Measurements from ENCODE around the gene ATP6V1E1. TPM values are rescaled to one million over a fixed set of nuclear protein-coding genes. Genes with fewer than 3 reads are reported as not detected.
"Not testable (repeated sequence)": the region's sequence is repeated elsewhere in the genome, so short reads cannot be mapped to it uniquely, and the experiment has no call there.

Gene ATP6V1E1
- total and polyA plus RNA-seq, 4 donors, result 93.0 to 163 (median 127) TPM

DNA sequence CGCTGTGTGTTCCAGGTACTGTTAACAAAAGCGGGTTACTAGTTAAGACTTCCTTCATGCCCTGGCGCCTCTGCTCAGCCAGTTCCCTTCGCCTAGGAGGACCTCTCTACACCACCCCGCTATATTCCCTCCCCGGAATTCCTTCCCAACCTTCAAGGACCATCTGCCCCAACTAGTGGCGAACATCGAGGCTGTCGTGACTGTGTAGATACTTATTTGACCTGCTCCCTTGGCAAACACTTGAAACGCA lies 9.6 kb upstream of the ATP6V1E1 start:
- peak overlapping the region; percentile 44 to 55 for H3K4me3 ChIP-seq (ENCODE audit: low read length in 2 of 2)
- no peaks in the 10 kb centered on the region for H3K4me1 ChIP-seq (ENCODE audit: control insufficient read depth in 1 of 2, insufficient read depth in 2 of 2, low read length in 2 of 2)
- peak overlapping the region; percentile 64 to 97 for H3K27ac ChIP-seq (ENCODE audit: low read depth in 1 of 2, low read length in 2 of 2)
- 0 to 1% methylated on average over 10 of the region's 10 CpGs for WGBS, 2 donors
- no peaks in the 10 kb centered on the region for H3K9me3 ChIP-seq (ENCODE audit: control insufficient read depth, low read length)
- ATAC-seq (ENCODE audit: low FRiP score), result peak; percentile 77
- H3K27me3 ChIP-seq (ENCODE audit: control insufficient read depth in 1 of 2, insufficient read depth in 2 of 2, low read length in 1 of 2), result no peaks in the 10 kb centered on the region
- intact Hi-C loops (cut with DNase I), result loop anchor here in 1 of 2 donors (5.0 kb wide), 1 partner anchor 466 kb away; no protein-coding TSS in a partner anchor
- H3K36me3 ChIP-seq (ENCODE audit: control insufficient read depth in 1 of 2, insufficient read depth in 2 of 2, low read length in 1 of 2), result no peaks in the 10 kb centered on the region
- DNase-seq, result no peak

DNA sequence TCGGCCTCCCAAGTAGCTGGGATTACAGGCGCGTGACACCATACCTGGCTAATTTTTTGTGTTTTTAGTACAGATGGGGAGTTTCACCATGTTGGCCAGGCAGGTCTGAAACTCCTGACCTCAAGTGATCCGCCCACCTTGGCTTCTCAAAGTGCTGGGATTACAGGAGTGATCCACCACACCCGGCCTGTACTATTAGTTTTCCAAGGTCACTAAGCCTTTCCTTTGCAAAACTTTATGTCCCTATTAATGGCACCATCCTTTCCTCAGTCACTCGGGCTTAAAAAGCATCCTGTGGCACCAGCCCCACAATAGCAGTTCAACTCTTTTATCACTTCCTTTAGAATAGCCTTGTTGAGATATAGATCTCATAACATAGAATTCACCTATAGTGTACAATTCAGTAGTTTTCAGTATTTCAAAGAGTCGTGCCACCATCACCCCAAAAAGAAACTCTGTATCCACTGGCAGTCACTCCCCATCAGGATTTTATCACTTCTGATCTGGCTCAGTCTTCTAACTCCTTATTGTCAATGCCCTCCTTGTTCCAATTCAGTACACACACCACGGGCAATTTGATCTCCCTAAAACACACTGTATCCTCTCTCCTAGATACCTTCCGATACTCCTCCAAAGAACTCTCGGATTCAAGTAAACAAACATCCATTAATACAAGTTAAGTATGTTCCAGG lies 9.1 kb upstream of the ATP6V1E1 start:
- ATAC-seq (ENCODE audit: low FRiP score), result no peak
- WGBS, 2 donors, result 51 to 52% methylated on average over 10 of the region's 10 CpGs
- DNase-seq, result no peak

DNA sequence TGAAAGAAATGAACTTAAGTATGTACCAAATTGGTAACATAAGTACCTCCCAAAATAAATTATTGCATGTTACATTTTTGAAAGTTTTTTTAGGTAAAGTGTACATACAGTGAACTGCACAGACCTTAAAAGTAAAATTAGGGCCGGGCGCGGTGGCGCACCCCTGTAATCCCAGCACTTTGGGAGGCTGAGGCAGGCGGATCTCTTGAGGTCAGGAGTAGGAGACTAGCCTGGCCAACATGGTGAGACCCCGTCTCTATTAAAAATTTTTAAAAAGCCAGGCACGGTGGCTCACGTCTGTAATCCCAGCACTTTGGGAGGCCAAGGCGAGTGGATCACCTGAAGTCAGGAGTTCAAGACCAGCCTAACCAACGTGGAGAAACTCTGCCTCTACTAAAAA lies 8.3 kb upstream of the ATP6V1E1 start:
- not testable (repeated sequence) for H3K4me3 ChIP-seq (ENCODE audit: low read length in 2 of 2); H3K4me1 ChIP-seq (ENCODE audit: control insufficient read depth in 1 of 2, insufficient read depth in 2 of 2, low read length in 2 of 2); H3K9me3 ChIP-seq (ENCODE audit: control insufficient read depth, low read length); ATAC-seq (ENCODE audit: low FRiP score); DNase-seq; H3K27ac ChIP-seq (ENCODE audit: low read depth in 1 of 2, low read length in 2 of 2); H3K36me3 ChIP-seq (ENCODE audit: control insufficient read depth in 1 of 2, insufficient read depth in 2 of 2, low read length in 1 of 2); H3K27me3 ChIP-seq (ENCODE audit: control insufficient read depth in 1 of 2, insufficient read depth in 2 of 2, low read length in 1 of 2)
- 87 to 88% methylated on average over 10 of the region's 10 CpGs for WGBS, 2 donors
- intact Hi-C loops (cut with DNase I), result loop anchor here in 1 of 2 donors (5.0 kb wide), 1 partner anchor 465 kb away; no protein-coding TSS in a partner anchor

More for the DNA sequence above, 9.1 kb upstream of the ATP6V1E1 start:
- Histone ChIP-seq H3K4me1 (ENCODE audit: control insufficient read depth in 1 of 2, insufficient read depth in 2 of 2, low read length in 2 of 2) (no peaks in the 10 kb centered on the region), H3K4me3 (ENCODE audit: low read length in 2 of 2) (peak overlapping the region in 1 of 2 donors; percentile 44), H3K27ac (ENCODE audit: low read depth in 1 of 2, low read length in 2 of 2) (peak overlapping the region; percentile 64 to 97), H3K36me3 (ENCODE audit: control insufficient read depth in 1 of 2, insufficient read depth in 2 of 2, low read length in 1 of 2) (no peaks in the 10 kb centered on the region), H3K27me3 (ENCODE audit: control insufficient read depth in 1 of 2, insufficient read depth in 2 of 2, low read length in 1 of 2) (no peaks in the 10 kb centered on the region), H3K9me3 (ENCODE audit: control insufficient read depth, low read length) (no peaks in the 10 kb centered on the region)
- intact Hi-C loops (cut with DNase I), result loop anchor here in 1 of 2 donors (5.0 kb wide), 1 partner anchor 465 kb away; no protein-coding TSS in a partner anchor

DNA sequence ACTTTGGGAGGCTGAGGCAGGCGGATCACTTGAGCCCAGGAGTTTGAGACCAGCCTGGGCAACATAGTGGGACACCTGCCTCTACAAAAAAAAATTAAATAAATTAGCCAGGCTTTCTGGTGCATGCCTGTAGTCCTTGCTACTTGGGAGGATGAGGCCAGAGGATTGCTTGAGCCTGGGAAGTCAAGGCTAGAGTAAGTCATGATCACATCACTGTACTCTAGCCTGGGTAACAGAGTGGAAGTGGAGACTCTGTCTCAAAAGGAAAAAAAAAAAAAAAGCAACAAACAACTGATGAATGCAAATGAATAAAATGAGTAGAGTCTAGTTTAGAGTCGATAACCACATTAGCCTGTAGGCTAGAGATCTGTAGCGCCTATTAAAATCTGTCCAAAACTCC lies 6.1 kb upstream of the ATP6V1E1 start:
- Histone ChIP-seq H3K4me1 (ENCODE audit: control insufficient read depth in 1 of 2, insufficient read depth in 2 of 2, low read length in 2 of 2) (no peaks in the 10 kb centered on the region), H3K36me3 (ENCODE audit: control insufficient read depth in 1 of 2, insufficient read depth in 2 of 2, low read length in 1 of 2) (no peaks in the 10 kb centered on the region), H3K27me3 (ENCODE audit: control insufficient read depth in 1 of 2, insufficient read depth in 2 of 2, low read length in 1 of 2) (no peaks in the 10 kb centered on the region), H3K27ac (ENCODE audit: low read depth in 1 of 2, low read length in 2 of 2) (no peak overlapping the region), H3K4me3 (ENCODE audit: low read length in 2 of 2) (no peak overlapping the region), H3K9me3 (ENCODE audit: control insufficient read depth, low read length) (no peaks in the 10 kb centered on the region)
- ATAC-seq (ENCODE audit: low FRiP score) (no peak), DNase-seq (no peak)
- intact Hi-C loops (cut with DNase I), result loop anchor here in 1 of 2 donors (5.0 kb wide), 1 partner anchor 462 kb away; no protein-coding TSS in a partner anchor
- 82 to 92% methylated on average over 3 of the region's 3 CpGs for WGBS, 2 donors

DNA sequence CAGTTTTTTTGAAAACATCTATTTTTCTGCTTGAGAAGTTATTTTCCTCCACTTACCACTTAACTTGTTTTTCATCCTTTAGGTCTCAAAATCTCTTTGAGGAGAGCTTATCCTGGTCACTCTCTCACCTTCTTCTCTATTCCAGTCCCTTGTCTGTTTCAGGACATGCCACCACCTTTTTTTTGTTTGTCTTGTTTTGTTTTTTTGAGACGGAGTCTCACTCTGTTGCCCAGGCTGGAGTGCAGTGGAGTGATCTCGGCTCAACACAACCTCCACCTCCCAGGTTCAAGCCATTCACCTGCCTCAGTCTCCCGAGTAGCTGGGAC lies 5.4 kb upstream of the ATP6V1E1 start:
- Histone ChIP-seq H3K4me1 (ENCODE audit: control insufficient read depth in 1 of 2, insufficient read depth in 2 of 2, low read length in 2 of 2) (no peaks in the 10 kb centered on the region), H3K36me3 (ENCODE audit: control insufficient read depth in 1 of 2, insufficient read depth in 2 of 2, low read length in 1 of 2) (no peaks in the 10 kb centered on the region), H3K27ac (ENCODE audit: low read depth in 1 of 2, low read length in 2 of 2) (no peak overlapping the region), H3K27me3 (ENCODE audit: control insufficient read depth in 1 of 2, insufficient read depth in 2 of 2, low read length in 1 of 2) (no peaks in the 10 kb centered on the region), H3K9me3 (ENCODE audit: control insufficient read depth, low read length) (no peaks in the 10 kb centered on the region), H3K4me3 (ENCODE audit: low read length in 2 of 2) (no peak overlapping the region)
- 86 to 90% methylated on average over 3 of the region's 3 CpGs for WGBS, 2 donors
- ATAC-seq (ENCODE audit: low FRiP score) (no peak), DNase-seq (no peak)
- intact Hi-C loops (cut with DNase I), result no loop called here

DNA sequence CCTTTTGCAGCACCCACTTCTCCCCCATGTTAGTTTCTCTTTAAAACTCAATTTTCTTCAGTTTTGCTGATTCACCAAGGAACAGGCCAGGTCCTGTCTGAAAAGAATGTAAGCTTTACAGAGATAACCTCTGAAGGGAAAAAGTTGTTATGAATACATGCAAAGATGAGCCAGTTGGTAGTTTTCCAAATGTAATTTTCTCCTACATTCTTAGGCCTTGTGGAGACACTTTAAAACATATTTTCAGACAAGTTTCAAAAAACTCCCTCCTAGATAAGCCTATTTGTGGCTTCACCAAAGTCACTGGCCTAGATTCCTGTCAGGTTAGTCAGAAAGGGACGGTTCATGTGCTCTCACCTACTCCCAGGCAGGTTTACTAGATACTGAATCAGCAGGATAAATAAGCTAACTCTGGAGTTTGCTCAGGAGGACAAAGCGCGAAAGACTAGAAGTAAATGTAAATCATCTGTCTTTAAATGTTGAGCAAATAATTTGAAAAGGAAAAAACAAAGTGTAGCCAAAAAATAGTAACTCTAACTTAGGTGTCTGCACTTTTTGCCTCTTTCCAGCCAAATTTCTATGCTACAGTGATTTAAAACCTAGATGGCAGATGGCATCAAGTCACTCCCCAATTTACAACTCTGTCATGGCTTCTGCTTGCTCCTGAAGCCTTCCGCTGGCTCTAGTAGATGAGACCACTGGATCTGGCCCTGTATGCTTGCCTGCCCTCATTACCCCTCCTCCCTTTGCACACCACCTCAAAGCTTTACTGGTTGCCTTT lies 4.9 kb upstream of the ATP6V1E1 start:
- DNase-seq, result no peak
- no peaks in the 10 kb centered on the region for H3K36me3 ChIP-seq (ENCODE audit: control insufficient read depth in 1 of 2, insufficient read depth in 2 of 2, low read length in 1 of 2)
- H3K9me3 ChIP-seq (ENCODE audit: control insufficient read depth, low read length), result no peaks in the 10 kb centered on the region
- 89 to 90% methylated on average over 4 of the region's 4 CpGs for WGBS, 2 donors
- no peaks in the 10 kb centered on the region for H3K4me1 ChIP-seq (ENCODE audit: control insufficient read depth in 1 of 2, insufficient read depth in 2 of 2, low read length in 2 of 2)
- H3K4me3 ChIP-seq (ENCODE audit: low read length in 2 of 2), result no peak overlapping the region
- H3K27ac ChIP-seq (ENCODE audit: low read depth in 1 of 2, low read length in 2 of 2), result no peak overlapping the region
- H3K27me3 ChIP-seq (ENCODE audit: control insufficient read depth in 1 of 2, insufficient read depth in 2 of 2, low read length in 1 of 2), result no peaks in the 10 kb centered on the region
- intact Hi-C loops (cut with DNase I), result no loop called here
- ATAC-seq (ENCODE audit: low FRiP score), result no peak

DNA sequence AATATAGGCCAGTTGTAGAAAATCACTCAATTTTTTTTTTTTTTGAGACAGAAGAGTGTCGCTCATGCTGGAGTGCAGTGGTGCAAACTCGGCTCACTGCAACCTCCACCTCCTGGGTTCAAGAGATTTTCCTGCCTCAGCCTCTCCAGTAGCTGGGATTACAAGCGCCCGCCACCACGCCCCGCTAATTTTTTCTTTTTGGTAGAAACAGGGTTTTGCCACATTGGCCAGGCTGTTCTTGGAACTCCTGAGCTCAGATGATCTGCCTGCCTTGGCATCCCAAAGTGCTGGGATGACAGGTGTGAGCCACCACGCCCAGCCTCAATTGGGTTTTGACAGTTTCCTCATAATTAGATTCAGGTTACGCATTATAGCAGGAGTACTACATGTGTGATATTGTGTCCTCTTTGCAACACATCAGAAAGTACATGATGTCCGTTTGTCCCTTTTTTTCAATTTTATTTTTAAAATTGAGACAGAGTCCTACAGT lies 2.6 kb upstream of the ATP6V1E1 start:
- WGBS, 2 donors, result 93% methylated on average over 9 of the region's 9 CpGs
- intact Hi-C loops (cut with DNase I), result no loop called here
- ATAC-seq (ENCODE audit: low FRiP score), result no peak

DNA sequence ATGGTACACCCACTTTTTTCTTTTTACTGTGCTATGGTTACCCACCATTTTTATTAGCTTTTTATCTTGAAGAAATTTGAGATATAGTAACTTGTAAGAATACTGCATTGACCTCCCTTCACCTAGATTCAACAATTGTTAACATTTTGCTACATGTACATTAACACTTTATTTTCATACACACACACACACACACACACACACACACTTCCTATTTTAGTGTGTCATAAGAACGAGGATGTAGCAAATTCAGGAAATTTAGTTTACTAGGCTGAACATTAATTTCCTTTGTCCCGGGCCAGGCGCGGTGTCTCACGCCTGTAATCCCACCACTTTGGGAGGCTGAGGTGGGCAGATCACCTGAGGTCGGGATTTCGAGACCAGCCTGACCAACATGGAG lies 1.1 kb upstream of the ATP6V1E1 start:
- Histone ChIP-seq H3K4me1 (ENCODE audit: control insufficient read depth in 1 of 2, insufficient read depth in 2 of 2, low read length in 2 of 2) (no peaks in the 10 kb centered on the region), H3K27ac (ENCODE audit: low read depth in 1 of 2, low read length in 2 of 2) (no peak overlapping the region), H3K4me3 (ENCODE audit: low read length in 2 of 2) (no peak overlapping the region), H3K36me3 (ENCODE audit: control insufficient read depth in 1 of 2, insufficient read depth in 2 of 2, low read length in 1 of 2) (no peaks in the 10 kb centered on the region), H3K27me3 (ENCODE audit: control insufficient read depth in 1 of 2, insufficient read depth in 2 of 2, low read length in 1 of 2) (no peaks in the 10 kb centered on the region), H3K9me3 (ENCODE audit: control insufficient read depth, low read length) (no peaks in the 10 kb centered on the region)
- ATAC-seq (ENCODE audit: low FRiP score) (no peak), DNase-seq (no peak)
- intact Hi-C loops (cut with DNase I), result loop anchor here in 1 of 2 donors (5.0 kb wide), 1 partner anchor 457 kb away; no protein-coding TSS in a partner anchor
- WGBS, 2 donors, result 84 to 92% methylated on average over 7 of the region's 7 CpGs

More for the DNA sequence above, 2.6 kb upstream of the ATP6V1E1 start:
- H3K27me3 ChIP-seq (ENCODE audit: control insufficient read depth in 1 of 2, insufficient read depth in 2 of 2, low read length in 1 of 2), result no peaks in the 10 kb centered on the region
- DNase-seq, result no peak
- no peaks in the 10 kb centered on the region for H3K4me1 ChIP-seq (ENCODE audit: control insufficient read depth in 1 of 2, insufficient read depth in 2 of 2, low read length in 2 of 2)
- H3K36me3 ChIP-seq (ENCODE audit: control insufficient read depth in 1 of 2, insufficient read depth in 2 of 2, low read length in 1 of 2), result no peaks in the 10 kb centered on the region
- no peak overlapping the region for H3K4me3 ChIP-seq (ENCODE audit: low read length in 2 of 2)
- no peak overlapping the region for H3K27ac ChIP-seq (ENCODE audit: low read depth in 1 of 2, low read length in 2 of 2)
- no peaks in the 10 kb centered on the region for H3K9me3 ChIP-seq (ENCODE audit: control insufficient read depth, low read length)

DNA sequence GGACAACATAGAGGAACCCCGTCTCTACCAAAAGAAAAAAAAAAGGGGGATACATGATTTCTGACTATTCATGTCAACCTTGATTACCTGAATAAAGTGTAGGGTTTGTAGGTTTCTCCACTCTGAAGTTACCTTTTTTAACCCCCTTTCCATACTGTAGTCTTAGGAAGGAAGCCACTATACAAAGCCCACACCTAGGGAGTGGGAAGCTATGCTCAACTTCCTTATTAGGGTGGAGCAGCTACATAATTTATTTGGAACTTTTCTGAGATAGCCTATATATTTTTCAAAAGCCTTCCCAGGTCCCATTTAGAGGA lies 582 bp upstream of the ATP6V1E1 start:
- WGBS, 2 donors, result 0% methylated on average over 1 of the region's 1 CpG
- Histone ChIP-seq H3K36me3 (ENCODE audit: control insufficient read depth in 1 of 2, insufficient read depth in 2 of 2, low read length in 1 of 2) (no peaks in the 10 kb centered on the region), H3K4me1 (ENCODE audit: control insufficient read depth in 1 of 2, insufficient read depth in 2 of 2, low read length in 2 of 2) (no peaks in the 10 kb centered on the region), H3K27me3 (ENCODE audit: control insufficient read depth in 1 of 2, insufficient read depth in 2 of 2, low read length in 1 of 2) (no peaks in the 10 kb centered on the region), H3K4me3 (ENCODE audit: low read length in 2 of 2) (peak overlapping the region; percentile 48 to 60), H3K9me3 (ENCODE audit: control insufficient read depth, low read length) (no peaks in the 10 kb centered on the region), H3K27ac (ENCODE audit: low read depth in 1 of 2, low read length in 2 of 2) (peak overlapping the region in 1 of 2 donors; percentile 89)
- DNase-seq (no peak), ATAC-seq (ENCODE audit: low FRiP score) (no peak)
- intact Hi-C loops (cut with DNase I), result loop anchor here in 1 of 2 donors (5.0 kb wide), 1 partner anchor 457 kb away; no protein-coding TSS in a partner anchor
